NOMO-1 (cell line): ENCODE measurements around the gene NONO.
"Not testable (repeated sequence)": the region's sequence is repeated elsewhere in the genome, so short reads cannot be mapped to it uniquely, and the experiment has no call there.

Source experiments
- DNase-seq, 2 experiments: peaks; one replicate each; lab custom pipeline; 2025; ENCODE audit not compliant: unreplicated experiment in 2 of 2; lab: John Stamatoyannopoulos, UW

The NONO gene

GRCh38 chrX:71285929-71286328 is 2.5 kb downstream of the NONO start:
- no peak for DNase-seq

DNA sequence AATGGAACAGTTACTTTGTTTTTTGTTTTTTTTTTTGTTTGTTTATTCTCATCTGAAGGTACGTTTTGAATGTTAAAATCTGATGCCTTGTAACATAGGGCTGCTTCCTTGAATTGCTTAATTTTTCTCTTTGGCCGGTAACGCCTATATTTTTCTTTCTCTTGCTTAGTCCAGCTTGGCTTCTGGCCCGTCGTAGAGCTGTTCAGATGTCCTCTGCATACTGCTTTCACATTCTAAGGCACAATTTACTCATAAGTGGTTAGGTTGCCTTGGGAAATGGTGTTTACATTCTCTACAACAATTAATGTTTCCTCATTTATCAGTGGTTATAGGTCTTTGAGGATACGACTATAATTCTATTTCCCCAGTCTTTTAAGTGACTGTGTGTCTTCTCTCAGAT is 7.9 kb downstream of the NONO start:
- no peak for DNase-seq

DNA sequence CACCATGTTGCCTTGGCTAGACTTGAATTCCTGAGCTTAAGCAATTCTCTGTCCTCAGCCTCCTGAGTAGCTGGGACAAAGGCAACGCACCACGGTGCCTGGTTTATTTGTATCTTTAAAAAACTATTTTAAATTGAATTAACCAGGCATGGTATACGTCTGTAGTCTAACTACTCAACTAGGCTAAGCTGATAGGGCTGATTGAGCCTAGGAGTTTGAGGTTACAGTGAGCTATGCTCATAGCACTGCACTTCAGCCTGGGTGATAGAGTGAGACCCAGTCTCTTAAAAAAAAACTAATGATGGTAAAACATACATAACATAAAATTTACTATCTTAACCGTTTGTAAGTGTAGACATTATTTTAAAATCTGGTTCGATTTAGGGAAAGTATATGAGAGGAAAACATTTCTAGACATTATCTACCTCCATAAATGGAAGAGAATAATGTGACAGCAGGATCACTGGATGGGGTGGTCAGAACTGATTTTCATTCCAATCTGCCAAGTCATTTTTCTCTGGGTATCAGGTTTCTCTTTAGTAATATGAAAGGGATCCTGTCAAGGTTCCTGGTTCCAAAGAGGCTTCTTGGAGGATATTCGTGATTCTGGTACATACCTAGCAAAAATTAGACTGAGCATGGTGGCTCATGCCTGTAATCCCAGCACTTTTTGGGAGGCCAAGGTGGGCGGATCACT is 9.4 kb downstream of the NONO start:
- DNase-seq, result no peak

DNA sequence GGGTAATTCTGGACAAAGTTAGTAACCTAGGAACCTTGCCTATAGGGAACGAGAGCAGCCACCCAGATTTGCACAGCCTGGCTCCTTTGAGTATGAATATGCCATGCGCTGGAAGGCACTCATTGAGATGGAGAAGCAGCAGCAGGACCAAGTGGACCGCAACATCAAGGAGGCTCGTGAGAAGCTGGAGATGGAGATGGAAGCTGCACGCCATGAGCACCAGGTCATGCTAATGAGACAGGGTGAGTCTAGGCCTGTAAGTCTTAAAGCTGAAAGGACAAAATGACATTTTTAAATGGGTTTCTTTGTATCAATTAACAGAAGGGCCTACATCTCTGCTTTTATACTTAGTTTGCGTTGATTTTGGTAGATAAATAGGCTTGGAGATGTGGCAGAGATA is 13.4 kb downstream of the NONO start:
- DNase-seq, result no peak

GRCh38 chrX:71298119-71298518 is 14.7 kb downstream of the NONO start:
- no peak for DNase-seq

- DNase-seq, result not testable (repeated sequence)
Observed at GRCh38 chrX:71300064-71300463, 16.6 kb downstream of the NONO start.

GRCh38 chrX:71300495-71300894 is 17.1 kb downstream of the NONO start:
- DNase-seq, result not testable (repeated sequence)

GRCh38 chrX:71301195-71301924 is 17.9 kb downstream of the NONO start, which contains the start of gene ITGB1BP2:
TSS of gene ITGB1BP2 (plus strand) at chrX:71301750. CDS start at chrX:71301807, 57 bp downstream.
- peak in 1 of 2 experiments; percentile 17 for DNase-seq

DNA sequence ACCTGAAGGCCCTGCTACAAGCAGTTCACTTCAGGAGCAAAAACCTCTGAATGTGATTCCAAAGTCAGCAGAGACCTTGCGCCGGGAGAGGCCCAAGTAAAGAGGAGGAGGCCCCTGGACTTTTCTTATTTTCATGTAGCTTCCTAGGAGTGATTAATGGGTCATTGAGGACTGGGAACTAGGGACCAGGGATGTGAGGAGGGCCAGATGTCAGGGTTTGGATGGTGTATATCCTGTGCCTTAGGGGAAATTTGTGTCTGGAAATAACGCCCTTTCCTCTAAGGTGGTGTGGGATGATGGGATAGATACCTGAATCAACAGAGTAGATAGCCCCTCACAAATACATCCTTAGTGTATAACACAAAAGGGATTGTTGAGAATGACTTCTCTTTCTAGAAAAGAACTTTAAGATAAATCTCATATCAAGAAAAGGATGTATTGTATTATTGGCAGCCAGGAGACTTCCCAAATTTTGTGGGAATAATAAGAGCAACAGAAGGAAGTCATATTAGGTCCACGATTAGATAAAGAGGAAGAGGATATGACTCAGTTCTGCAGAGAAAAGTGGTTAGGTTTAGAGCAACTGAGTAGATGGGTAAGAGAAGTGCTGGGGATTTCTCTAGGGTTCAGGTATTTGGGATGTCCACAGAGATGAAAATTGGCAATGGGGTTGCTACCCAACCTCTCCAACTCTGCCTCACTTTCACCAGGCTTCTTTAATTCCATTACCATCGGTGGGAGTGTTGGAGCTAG is 19.2 kb downstream of the NONO start:
- DNase-seq, result peak in 1 of 2 experiments; percentile 40

- DNase-seq, result no peak
Observed at GRCh38 chrX:71304561-71304960, 21.1 kb downstream of the NONO start.

DNA sequence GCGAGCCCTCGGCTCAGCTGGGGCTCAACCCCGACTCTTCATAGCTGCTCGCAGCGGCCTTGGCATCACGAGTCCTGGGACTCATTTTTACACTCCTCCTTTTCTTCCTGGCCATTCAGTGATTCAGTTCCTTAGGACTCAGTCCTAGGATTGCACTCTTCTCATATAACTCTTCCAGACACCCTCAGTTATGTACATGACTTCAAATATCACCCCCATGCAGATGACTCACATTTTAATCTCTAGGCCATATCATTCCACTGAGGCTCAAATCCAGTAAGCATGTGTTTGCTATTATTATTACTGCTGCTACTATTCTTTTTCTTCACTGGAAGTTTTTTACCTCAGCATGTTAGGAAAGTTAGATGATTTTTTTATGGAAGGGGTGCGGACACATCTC is 32.5 kb downstream of the NONO start:
- DNase-seq, result no peak

GRCh38 chrX:71316959-71317358 is 33.5 kb downstream of the NONO start:
- not testable (repeated sequence) for DNase-seq

GRCh38 chrX:71320126-71320525 is 36.7 kb downstream of the NONO start:
- peak in 1 of 2 experiments; percentile 3 for DNase-seq

GRCh38 chrX:71321731-71322130 is 38.3 kb downstream of the NONO start:
- no peak for DNase-seq

- DNase-seq, result not testable (repeated sequence)
Observed at GRCh38 chrX:71324452-71324851, 41.0 kb downstream of the NONO start.

- DNase-seq, result no peak
Observed at GRCh38 chrX:71326394-71326793, 43.0 kb downstream of the NONO start.

GRCh38 chrX:71349151-71349665 is 65.8 kb downstream of the NONO start:
- not testable (repeated sequence) for DNase-seq

GRCh38 chrX:71349867-71350266 is 66.4 kb downstream of the NONO start:
- DNase-seq, result not testable (repeated sequence)
